ENCODE data around the gene REV3L.

- no peak for TF ChIP-seq CTCF (IDR thresholded peaks at IDR 0.05; ENCODE audit: insufficient read depth, low read length)
- no peak for TF ChIP-seq GABPA (IDR thresholded peaks at IDR 0.05; ENCODE audit: low read depth)
These were observed 68.6 kb downstream of the REV3L start for GRCh38 chr6:111414373-111414772.

All from HL-60 (cell line).